D721Med (cell line): Measurements from ENCODE around the gene ARHGAP40.

ENCODE experiments used
- DNase-seq: peaks from one replicate; pipeline ENCODE4 v3.0.0; 2011; ENCODE audit warnings: low spot score; ENCODE audit not compliant: insufficient read length
- FAIRE-seq: peaks from 2 replicates; lab custom pipeline; 2011; peaks lifted over from hg19 to GRCh38; lab: Jason Lieb, UNC
- CTCF ChIP-seq: IDR thresholded peaks from 2 replicates; pipeline ENCODE4 v1.5.1; 2012; ENCODE audit warnings: mild to moderate bottlenecking, control low read depth; ENCODE audit not compliant: insufficient read depth; ENCODE audit errors: missing control alignments

The ARHGAP40 gene

GRCh38 chr20:38628580-38629470 lies 27.2 kb downstream of the ARHGAP40 start:
- TF ChIP-seq CTCF: no peak
- DNase-seq (no peak), FAIRE-seq (no peak)

GRCh38 chr20:38629979-38630378 lies 28.4 kb downstream of the ARHGAP40 start:
- no peak for FAIRE-seq
- no peak for TF ChIP-seq CTCF
- no peak for DNase-seq

GRCh38 chr20:38630727-38631126 lies 29.1 kb downstream of the ARHGAP40 start:
- TF ChIP-seq CTCF: no peak
- no peak for DNase-seq
- no peak for FAIRE-seq

GRCh38 chr20:38631155-38632022 lies 29.8 kb downstream of the ARHGAP40 start:
- DNase-seq: no peak
- no peak for FAIRE-seq
- TF ChIP-seq CTCF: no peak

- FAIRE-seq (no peak), DNase-seq (peak; percentile 57)
- TF ChIP-seq CTCF: peak; percentile 72
Measured at GRCh38 chr20:38633577-38634093, 32.0 kb downstream of the ARHGAP40 start.

- FAIRE-seq: no peak
Measured at GRCh38 chr20:38635721-38636288, 34.2 kb downstream of the ARHGAP40 start.

More at GRCh38 chr20:38635721-38636288, 34.2 kb downstream of the ARHGAP40 start:
- TF ChIP-seq CTCF: no peak
- no peak for DNase-seq
